Mesothelial cell of epicardium (in vitro differentiated cells): Measurements from ENCODE around the gene MIPOL1. TPM values are rescaled to one million over a fixed set of nuclear protein-coding genes. Genes with fewer than 3 reads are reported as not detected.
A peak's percentile ranks its signal among the peaks of the same experiment; 100 is the strongest.

ENCODE experiments used
- DNase-seq, 2 experiments: peaks; one replicate each; pipeline ENCODE4 v3.0.0; 2021; ENCODE audit warnings: low spot score in 2 of 2; ENCODE audit not compliant: unreplicated experiment in 2 of 2
- H3K27ac Mint-ChIP-seq: 2 replicates; pipeline ENCODE4 v1.8.0; 2021; ENCODE audit warnings: mixed read lengths
- H3K27me3 Mint-ChIP-seq: 2 replicates; pipeline ENCODE4 v1.8.0; 2021; ENCODE audit warnings: low read depth, mixed read lengths
- H3K36me3 Mint-ChIP-seq: 2 replicates; pipeline ENCODE4 v1.8.0; 2021; ENCODE audit warnings: mixed read lengths
- H3K4me1 Mint-ChIP-seq: 2 replicates; pipeline ENCODE4 v1.8.0; 2021; ENCODE audit warnings: mixed read lengths
- H3K4me3 Mint-ChIP-seq: 2 replicates; pipeline ENCODE4 v1.8.0; 2021; ENCODE audit warnings: mild to moderate bottlenecking, moderate library complexity, mixed read lengths
- H3K9me3 Mint-ChIP-seq: 2 replicates; pipeline ENCODE4 v1.8.0; 2021; ENCODE audit warnings: mixed read lengths
- CTCF ChIP-seq: fragments of 200-600 bp; sonication (generic); IDR thresholded peaks from one replicate; pipeline ENCODE4 v1.5.0; 2021; ENCODE audit warnings: antibody characterized with exemption; ENCODE audit not compliant: unreplicated experiment
- total RNA-seq: library from RNA; stranded (reverse); gene quantifications from 3 replicates; pipeline ENCODE4 v1.2.1, GENCODE V29; 2021

The MIPOL1 gene
- total RNA-seq, 1 donor from 2014 or later: 28.4 TPM

GRCh38 chr14:37591941-37592481 is 394.3 kb downstream of the MIPOL1 start:
- Mint-ChIP-seq H3K9me3 (no peaks in the 10 kb centered on the region), H3K4me3 (peak overlapping the region; percentile 77), H3K27me3 (peaks cover 89% of the 10 kb centered on the region), H3K27ac (no peak overlapping the region), H3K4me1 (peaks cover 37% of the 10 kb centered on the region), H3K36me3 (peaks cover 14% of the 10 kb centered on the region)
- no peak for TF ChIP-seq CTCF
- no peak for DNase-seq

DNA sequence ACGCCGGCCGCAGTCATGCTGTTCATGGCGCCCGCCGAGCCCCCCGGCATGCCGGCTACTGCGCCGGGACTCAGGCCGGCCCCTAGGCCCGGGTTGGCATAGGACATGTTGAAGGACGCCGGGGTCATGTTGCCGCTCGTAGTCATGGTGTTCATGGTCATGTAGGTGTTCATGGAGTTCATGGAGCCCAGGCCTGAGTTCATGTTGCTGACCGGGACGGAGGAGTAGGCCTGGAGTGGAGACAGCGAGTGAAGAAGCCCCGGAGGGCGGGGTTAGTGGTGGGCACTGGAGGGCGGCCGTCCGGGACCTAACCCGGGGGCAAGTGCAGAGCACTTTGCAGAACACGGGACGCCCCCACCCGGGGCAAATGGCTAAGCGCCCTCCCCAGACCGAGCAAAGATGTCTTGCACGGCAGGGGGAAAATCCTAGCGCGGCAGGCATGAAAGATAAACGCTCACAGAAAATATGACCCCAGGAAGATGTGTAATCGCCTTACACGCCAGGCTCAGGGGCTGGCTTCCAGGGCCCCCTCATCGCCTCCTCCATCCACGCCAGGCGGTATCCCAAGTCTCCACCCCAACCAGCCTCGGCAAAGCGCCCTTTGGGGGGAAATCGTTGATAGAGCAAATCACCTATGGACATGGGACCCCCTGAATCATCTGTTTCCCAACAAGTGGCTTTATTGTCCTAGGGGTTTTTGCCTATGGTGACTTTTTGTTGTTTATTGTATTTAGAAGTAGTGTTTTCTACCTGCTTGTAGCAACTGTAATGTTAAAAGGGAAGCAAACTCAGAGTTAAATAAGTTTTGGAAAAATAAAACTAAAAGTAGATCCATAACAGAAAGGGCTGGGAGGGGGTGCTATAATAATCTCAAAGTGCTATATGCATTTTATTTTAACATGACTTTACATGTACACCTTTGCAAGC is 395.0 kb downstream of the MIPOL1 start:
- H3K27ac Mint-ChIP-seq: no peak overlapping the region
- peaks cover 39% of the 10 kb centered on the region for H3K4me1 Mint-ChIP-seq
- no peak for DNase-seq
- H3K27me3 Mint-ChIP-seq: peaks cover 89% of the 10 kb centered on the region
- peak overlapping the region; percentile 77 for H3K4me3 Mint-ChIP-seq
- H3K36me3 Mint-ChIP-seq: peaks cover 14% of the 10 kb centered on the region
- no peaks in the 10 kb centered on the region for H3K9me3 Mint-ChIP-seq
- TF ChIP-seq CTCF: no peak

GRCh38 chr14:37593511-37594237 is 395.9 kb downstream of the MIPOL1 start:
- no peak for DNase-seq
- peak overlapping the region; percentile 77 for H3K4me3 Mint-ChIP-seq
- no peaks in the 10 kb centered on the region for H3K9me3 Mint-ChIP-seq
- TF ChIP-seq CTCF: no peak
- peaks cover 40% of the 10 kb centered on the region for H3K4me1 Mint-ChIP-seq
- peaks cover 88% of the 10 kb centered on the region for H3K27me3 Mint-ChIP-seq
- H3K36me3 Mint-ChIP-seq: peaks cover 14% of the 10 kb centered on the region
- H3K27ac Mint-ChIP-seq: peak overlapping the region; percentile 78

GRCh38 chr14:37594238-37594970 is 396.7 kb downstream of the MIPOL1 start:
- Mint-ChIP-seq H3K4me3 (peak overlapping the region; percentile 77), H3K27ac (peak overlapping the region; percentile 78), H3K27me3 (peaks cover 88% of the 10 kb centered on the region), H3K4me1 (peaks cover 40% of the 10 kb centered on the region), H3K36me3 (peaks cover 11% of the 10 kb centered on the region), H3K9me3 (no peaks in the 10 kb centered on the region)
- peak; percentile 56 to 82 for DNase-seq
- TF ChIP-seq CTCF: peak; percentile 96
